Endothelial cell of umbilical vein (primary cell): ENCODE measurements around the gene FAM13B. TPM values are rescaled to one million over a fixed set of nuclear protein-coding genes. Genes with fewer than 3 reads are reported as not detected.
"Not testable (repeated sequence)": the region's sequence is repeated elsewhere in the genome, so short reads cannot be mapped to it uniquely, and the experiment has no call there.

Source experiments
- BruUV-seq: library from RNA; stranded (reverse); fragments of 400-500 nt; replicated peaks from 2 replicates; lab custom pipeline; 2021; lab: Mats Ljungman, UMichigan
- CTCF ChIA-PET: fragments of 300-600, 350-600 bp; sonication (Branson Sonifier 250); formaldehyde crosslinking; loops from one replicate; lab custom pipeline; 2021; ENCODE audit warnings: antibody characterized with exemption, inconsistent platforms; lab: Charles Lee
- POLR2A ChIA-PET: fragments of 300-600, 350-600 bp; sonication (Branson Sonifier 250); formaldehyde crosslinking; loops from one replicate; lab custom pipeline; 2021; ENCODE audit warnings: antibody characterized with exemption, inconsistent platforms; lab: Charles Lee
- DNase-seq: peaks from one replicate; pipeline ENCODE4 v3.0.0-alpha.2; 2011; ENCODE audit warnings: low read depth, low spot score
- FAIRE-seq: peaks from 2 replicates; lab custom pipeline; 2011; peaks lifted over from hg19 to GRCh38; lab: Jason Lieb, UNC
- H2AFZ ChIP-seq: 2 replicates; pipeline ENCODE4 v1.6.0; 2012; ENCODE audit warnings: low read depth, low read length, control low read depth, inconsistent platforms
- H3K27ac ChIP-seq: 2 replicates; pipeline ENCODE4 v1.5.1; 2011; ENCODE audit warnings: low read depth, mild to moderate bottlenecking, control low read depth, low read length, moderate library complexity; ENCODE audit not compliant: insufficient read depth
- H3K27me3 ChIP-seq, 2 experiments: 2 replicates each; pipeline versions ENCODE4 v1.6.0 to v1.6.1; 2011; ENCODE audit warnings: low read length in 2 of 2, mixed read lengths in 1 of 2; ENCODE audit not compliant: control insufficient read depth in 2 of 2, insufficient read depth in 2 of 2
- H3K36me3 ChIP-seq, 2 experiments: 2 replicates in 1 of 2; 3 replicates in 1 of 2; pipeline ENCODE4 v1.5.1; 2011; ENCODE audit warnings: low read length in 2 of 2, mild to moderate bottlenecking in 1 of 2, moderate library complexity in 1 of 2; ENCODE audit not compliant: control insufficient read depth in 2 of 2, insufficient read depth in 2 of 2; ENCODE audit errors: extremely low read depth in 1 of 2
- H3K4me1 ChIP-seq: 3 replicates; pipeline ENCODE4 v1.5.1; 2011; ENCODE audit warnings: mild to moderate bottlenecking, low read length; ENCODE audit not compliant: control insufficient read depth, insufficient read depth; ENCODE audit errors: extremely low read depth
- H3K4me2 ChIP-seq: 2 replicates; pipeline ENCODE4 v1.6.1; 2011; ENCODE audit warnings: low read length, control low read depth, mixed read lengths; ENCODE audit not compliant: insufficient read depth
- H3K4me3 ChIP-seq, 3 experiments: fragments of 200-600 bp in 1 of 3; sonication (generic), shearing (Covaris generic) in 1 of 3; replicated peaks in 1 of 3; 2 replicates each; pipeline ENCODE4 v1.5.1; 2011 to 2016; ENCODE audit warnings: control low read depth in 3 of 3, low read length in 3 of 3, mild to moderate bottlenecking in 2 of 3, inconsistent platforms in 1 of 3, low read depth in 1 of 3, moderate library complexity in 1 of 3; ENCODE audit not compliant: insufficient read depth in 1 of 3
- H3K79me2 ChIP-seq: 2 replicates; pipeline ENCODE4 v1.6.0; 2012; ENCODE audit warnings: low read length, inconsistent platforms; ENCODE audit not compliant: control insufficient read depth, insufficient read depth
- H3K9ac ChIP-seq: replicated peaks from 2 replicates; pipeline ENCODE3; 2011; ENCODE audit warnings: low read length, control low read depth; ENCODE audit not compliant: insufficient read depth; ENCODE audit errors: extremely low read depth
- H3K9me1 ChIP-seq: replicated peaks from 3 replicates; pipeline ENCODE4 v1.6.0; 2011; ENCODE audit warnings: mild to moderate bottlenecking, low read length; ENCODE audit not compliant: control insufficient read depth, insufficient read depth; ENCODE audit errors: extremely low read depth
- H3K9me3 ChIP-seq: replicated peaks from 2 replicates; pipeline ENCODE4 v1.5.1; 2012; ENCODE audit warnings: low read length, inconsistent platforms; ENCODE audit not compliant: control insufficient read depth, insufficient read depth
- H4K20me1 ChIP-seq: replicated peaks from 2 replicates; pipeline ENCODE3; 2011; ENCODE audit warnings: mild to moderate bottlenecking, low read length; ENCODE audit not compliant: control insufficient read depth, insufficient read depth; ENCODE audit errors: extremely low read depth
- FOS ChIP-seq: IDR thresholded peaks from 2 replicates; pipeline ENCODE4 v1.6.1; 2011; ENCODE audit warnings: mild to moderate bottlenecking, low read length, moderate library complexity, borderline replicate concordance; ENCODE audit not compliant: insufficient read depth
- POLR2A ChIP-seq: IDR thresholded peaks from 2 replicates; pipeline ENCODE4 v1.6.1; 2012; ENCODE audit warnings: low read depth, mild to moderate bottlenecking, control low read depth, low read length
- POLR2AphosphoS5 ChIP-seq: IDR thresholded peaks from 2 replicates; pipeline ENCODE4 v1.6.1; 2012; ENCODE audit warnings: low read depth, mild to moderate bottlenecking, control low read depth, low read length, moderate library complexity; ENCODE audit not compliant: insufficient read depth
- dilution Hi-C: fragments of 300-500 bp; cut with MboI; formaldehyde crosslinking; loops from one replicate; pipeline ENCODE4 v1.15.0; 2019; ENCODE audit warnings: low sequenced_read_pairs; ENCODE audit not compliant: extremely low pct_ligation_motif_present
- intact Hi-C: fragments of 100-400 bp; cut with micrococcal nuclease; formaldehyde crosslinking; loops from one replicate; pipeline ENCODE4 v1.10.0; 2022
- polyA plus RNA-seq, 4 experiments: library from polyadenylated mRNA; depleted of rRNA in 3 of 4; stranded (reverse) in 3 of 4; unstranded in 1 of 4; fragments of >200 nt; gene quantifications; 2 replicates each; pipeline versions ENCODE4 v1.2.1 to v1.2.3, GENCODE V29; 2011 to 2012; ENCODE audit warnings: missing spikeins in 1 of 4
- total RNA-seq: library from RNA; stranded (reverse); gene quantifications from 2 replicates; pipeline ENCODE4 v1.2.3, GENCODE V29; 2021

The FAM13B gene
- total and polyA plus RNA-seq, 2 donors (not counting 3 experiments of a cell fraction or from before 2014, with no cell fraction given): 8.7 to 25.4 TPM

DNA sequence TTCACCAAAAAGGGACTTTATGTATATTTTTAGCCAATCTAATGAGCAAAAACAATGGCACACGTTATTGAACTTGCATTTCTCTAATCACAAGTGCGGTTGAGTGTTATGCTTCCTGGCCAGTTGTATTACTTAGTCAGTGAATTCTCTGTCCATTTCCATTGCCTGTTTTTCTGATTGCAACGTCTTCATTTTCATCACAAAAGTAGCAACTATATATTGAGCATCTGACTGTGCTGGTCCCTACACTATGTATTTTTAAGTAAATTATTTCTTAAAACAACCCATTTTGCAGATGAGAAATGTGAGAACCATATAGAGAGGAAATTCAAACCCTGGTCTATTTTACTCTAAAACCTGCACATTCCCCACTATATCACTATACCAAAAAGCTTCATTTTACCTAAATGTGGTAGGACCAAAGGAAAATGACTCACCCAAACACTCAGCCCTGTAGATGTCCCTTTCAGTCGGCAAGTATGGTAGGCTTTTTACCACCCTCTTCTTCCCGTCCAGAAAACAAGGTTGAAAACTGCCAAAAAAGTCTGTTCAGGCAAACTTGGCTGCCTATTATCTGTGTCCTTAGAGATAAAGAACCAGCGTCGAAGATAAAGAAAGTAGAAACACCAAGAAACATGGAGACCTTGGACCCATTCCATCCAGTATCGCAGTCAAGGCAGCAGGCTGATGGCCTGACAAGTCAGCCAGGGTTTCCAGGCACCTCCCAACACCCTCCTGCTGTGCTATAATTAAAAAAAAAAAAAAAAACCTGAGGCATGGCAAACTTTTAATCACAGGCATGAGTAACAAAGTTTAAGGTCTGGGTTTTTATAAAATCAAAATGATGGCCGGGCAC lies 18.8 kb upstream of the FAM13B start:
- Histone ChIP-seq H4K20me1 (no peaks in the 10 kb centered on the region), H3K4me2 (no peak overlapping the region), H3K36me3 (no peaks in the 10 kb centered on the region), H3K9ac (no peak overlapping the region), H3K9me3 (no peaks in the 10 kb centered on the region), H2AFZ (no peak overlapping the region), H3K4me1 (no peaks in the 10 kb centered on the region), H3K27ac (no peak overlapping the region), H3K27me3 (peaks cover 6 to 16% of the 10 kb centered on the region in 2 experiments), H3K79me2 (no peaks in the 10 kb centered on the region), H3K4me3 (no peak overlapping the region), H3K9me1 (no peaks in the 10 kb centered on the region)
- no peak for FAIRE-seq
- no peak for DNase-seq
- ChIA-PET POLR2A (no interaction called here), CTCF (interaction anchor here (1.7 to 5.2 kb wide), 3 partner anchors 13 to 273 kb away, joined by 7 to 37 read pairs (median 25); no protein-coding TSS in a partner anchor)
- BruUV-seq: no TSS peak
- dilution Hi-C loops (no loop called here), intact Hi-C loops (no loop called here)
- TF ChIP-seq POLR2A: no peak
- TF ChIP-seq POLR2AphosphoS5: no peak
- TF ChIP-seq FOS: no peak

GRCh38 chr5:138045283-138045682 lies 12.4 kb upstream of the FAM13B start:
- H3K9me3 ChIP-seq, H3K9me1 ChIP-seq, H3K9ac ChIP-seq, H4K20me1 ChIP-seq, H3K4me2 ChIP-seq, POLR2A ChIA-PET, intact Hi-C loops, H3K79me2 ChIP-seq, dilution Hi-C loops, BruUV-seq, H3K4me1 ChIP-seq, FAIRE-seq, H3K4me3 ChIP-seq, H2AFZ ChIP-seq, DNase-seq, H3K27me3 ChIP-seq, CTCF ChIA-PET, H3K36me3 ChIP-seq, H3K27ac ChIP-seq: not testable (repeated sequence)
